GM03348 (cell line): ENCODE data around the gene WDR76.

Experiments used
- DNase-seq: peaks from one replicate; pipeline ENCODE4 v3.0.0; 2012; ENCODE audit warnings: low spot score

WDR76 gene

GRCh38 chr15:43878446-43878845 is 51.6 kb downstream of the WDR76 start:
- DNase-seq, result no peak

- no peak for DNase-seq
Measured at GRCh38 chr15:43879386-43880355, 52.9 kb downstream of the WDR76 start.

- DNase-seq, result peak; percentile 19
Measured at GRCh38 chr15:43880406-43881194, 53.8 kb downstream of the WDR76 start.

- DNase-seq, result no peak
Measured at GRCh38 chr15:43881245-43881644, 54.4 kb downstream of the WDR76 start.

GRCh38 chr15:43881944-43882343 is 55.1 kb downstream of the WDR76 start:
- DNase-seq, result no peak

GRCh38 chr15:43883571-43883970 is 56.8 kb downstream of the WDR76 start:
- DNase-seq, result no peak

- DNase-seq, result no peak
Measured at GRCh38 chr15:43886558-43886957, 59.8 kb downstream of the WDR76 start.

- DNase-seq, result no peak
Measured at GRCh38 chr15:43887901-43888300, 61.1 kb downstream of the WDR76 start.

- DNase-seq, result no peak
Measured at GRCh38 chr15:43889042-43889441, 62.2 kb downstream of the WDR76 start.

- DNase-seq, result no peak
Measured at GRCh38 chr15:43893956-43894355, 67.2 kb downstream of the WDR76 start.

- DNase-seq, result no peak
Measured at GRCh38 chr15:43895586-43895985, 68.8 kb downstream of the WDR76 start.

GRCh38 chr15:43896543-43896942 is 69.7 kb downstream of the WDR76 start:
- no peak for DNase-seq

- no peak for DNase-seq
Measured at GRCh38 chr15:43898891-43899290, 72.1 kb downstream of the WDR76 start.

GRCh38 chr15:43899928-43900327 is 73.1 kb downstream of the WDR76 start:
- DNase-seq, result no peak

- DNase-seq, result no peak
Measured at GRCh38 chr15:43900996-43901395, 74.2 kb downstream of the WDR76 start.

GRCh38 chr15:43901495-43901894 is 74.7 kb downstream of the WDR76 start:
- no peak for DNase-seq

GRCh38 chr15:43903864-43904290 is 77.1 kb downstream of the WDR76 start:
- DNase-seq, result peak; percentile 87

GRCh38 chr15:43905755-43906154 is 79.0 kb downstream of the WDR76 start:
- no peak for DNase-seq

GRCh38 chr15:43908516-43909050 is 81.8 kb downstream of the WDR76 start:
- no peak for DNase-seq

GRCh38 chr15:43911235-43911781 is 84.5 kb downstream of the WDR76 start:
- DNase-seq, result peak; percentile 85

GRCh38 chr15:43912208-43912607 is 85.4 kb downstream of the WDR76 start:
- no peak for DNase-seq

- DNase-seq, result peak; percentile 88
Measured at GRCh38 chr15:43913026-43913780, 86.4 kb downstream of the WDR76 start.
